Caco-2 (cell line): Measurements from ENCODE around the gene SFMBT1. TPM values are rescaled to one million over a fixed set of nuclear protein-coding genes. Genes with fewer than 3 reads are reported as not detected.

Experiments
- BruUV-seq: library from RNA; stranded (reverse); fragments of 400-500 nt; replicated peaks from 2 replicates; lab custom pipeline; 2021; lab: Mats Ljungman, UMichigan
- CTCF ChIA-PET: fragments of 300-600 bp; sonication (Branson Sonifier 250); formaldehyde crosslinking; loops from one replicate; lab custom pipeline; 2022; ENCODE audit warnings: antibody characterized with exemption; lab: Charles Lee
- POLR2A ChIA-PET: fragments of 300-600 bp; sonication (Branson Sonifier 250); formaldehyde crosslinking; loops from one replicate; lab custom pipeline; 2022; ENCODE audit warnings: antibody characterized with exemption; lab: Charles Lee
- DNase-seq, 2 experiments: peaks; one replicate each; pipeline versions ENCODE4 v3.0.0 to v3.0.0-alpha.2; 2020 to 2022
- H3K27me3 ChIP-seq: replicated peaks from 2 replicates; pipeline ENCODE4 v1.6.0; 2011; ENCODE audit warnings: low read length; ENCODE audit not compliant: control insufficient read depth, insufficient read depth
- H3K36me3 ChIP-seq: 2 replicates; pipeline ENCODE4 v1.5.1; 2011; ENCODE audit warnings: low read length; ENCODE audit not compliant: control insufficient read depth, insufficient read depth
- H3K4me1 ChIP-seq: fragments of 250-450 bp; sonication (Bioruptor Pico); 2 replicates; pipeline ENCODE4 v1.5.1; 2020; ENCODE audit warnings: mild to moderate bottlenecking
- H3K4me3 ChIP-seq: 2 replicates; pipeline ENCODE4 v1.5.1; 2011; ENCODE audit warnings: low read depth, mild to moderate bottlenecking, control low read depth, low read length
- H3K9me3 ChIP-seq: fragments of 250-450 bp; sonication (Bioruptor Pico); 2 replicates; pipeline ENCODE4 v1.5.1; 2020; ENCODE audit warnings: mild to moderate bottlenecking, moderate library complexity
- H3K27ac Mint-ChIP-seq: one replicate; pipeline ENCODE4 v1.8.0; 2022; ENCODE audit warnings: mixed read lengths; ENCODE audit not compliant: unreplicated experiment
- H3K27me3 Mint-ChIP-seq: one replicate; pipeline ENCODE4 v1.8.0; 2022; ENCODE audit warnings: mixed read lengths; ENCODE audit not compliant: insufficient read depth, unreplicated experiment
- H3K36me3 Mint-ChIP-seq: one replicate; pipeline ENCODE4 v1.8.0; 2022; ENCODE audit warnings: mild to moderate bottlenecking, mixed read lengths; ENCODE audit not compliant: insufficient read depth, unreplicated experiment
- H3K4me1 Mint-ChIP-seq: one replicate; pipeline ENCODE4 v1.8.0; 2022; ENCODE audit warnings: low read depth, mixed read lengths; ENCODE audit not compliant: unreplicated experiment
- H3K4me3 Mint-ChIP-seq: one replicate; pipeline ENCODE4 v1.8.0; 2022; ENCODE audit warnings: mild to moderate bottlenecking, moderate library complexity, mixed read lengths; ENCODE audit not compliant: unreplicated experiment
- H3K9me3 Mint-ChIP-seq: one replicate; pipeline ENCODE4 v1.8.0; 2022; ENCODE audit warnings: mixed read lengths; ENCODE audit not compliant: unreplicated experiment
- intact Hi-C: fragments of 100-400 bp; cut with micrococcal nuclease; formaldehyde crosslinking; loops from one replicate; pipeline ENCODE4 v1.10.0; 2022; ENCODE audit not compliant: unreplicated experiment
- total RNA-seq: library from RNA; stranded (reverse); gene quantifications from 2 replicates; pipeline ENCODE4 v1.2.3, GENCODE V29; 2022
- TF ChIP-seq, protein P1 (sequence below), 2 experiments: fragments of 200-600 bp in 1 of 2; IDR thresholded peaks; 1 replicate in 1 of 2; 2 replicates in 1 of 2; pipeline versions ENCODE4 v1.5.1 to v1.8.0; 2011 to 2022; ENCODE audit warnings: antibody characterized with exemption in 1 of 2, control low read depth in 1 of 2, inconsistent platforms in 1 of 2, low read depth in 1 of 2, low read length in 1 of 2, mild to moderate bottlenecking in 1 of 2, moderate library complexity in 1 of 2; ENCODE audit not compliant: insufficient read depth in 1 of 2, severe bottlenecking in 1 of 2, unreplicated experiment in 1 of 2

Gene SFMBT1
- total RNA-seq, 1 experiment from 2014 or later: 45.3 TPM

DNA sequence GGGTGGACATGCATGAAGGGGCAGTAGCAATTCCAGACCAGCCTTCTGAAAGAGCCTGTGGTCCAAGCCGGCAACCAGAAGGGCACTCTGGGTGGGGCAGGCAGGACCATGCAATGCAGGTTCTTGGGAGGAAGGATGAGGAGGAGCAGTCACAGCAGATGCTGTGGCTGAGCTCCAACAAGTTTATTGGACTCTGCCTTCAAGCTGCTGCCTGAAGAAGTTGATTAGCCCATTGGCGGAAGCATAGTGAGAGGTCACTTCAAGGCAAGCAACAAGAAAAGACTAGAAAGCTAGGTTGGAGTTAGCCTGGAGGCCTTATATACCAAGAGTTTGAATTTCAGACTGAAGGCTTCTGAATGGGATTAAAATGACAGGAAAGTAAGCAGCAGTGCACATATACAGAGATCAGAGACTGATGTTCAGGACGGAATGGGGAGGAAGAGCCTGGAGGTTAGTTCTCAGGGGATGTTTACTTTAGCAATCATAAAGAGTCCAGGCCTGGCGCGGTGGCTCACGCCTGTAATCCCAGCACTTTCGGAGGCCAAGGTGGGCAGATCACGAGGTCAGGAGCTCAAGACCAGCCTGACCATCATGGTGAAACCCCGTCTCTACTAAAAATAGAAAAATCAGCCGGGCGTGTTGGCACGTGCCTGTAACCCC is 39.9 kb downstream of the SFMBT1 start:
- H3K27ac Mint-ChIP-seq: no peak overlapping the region
- H3K36me3 ChIP-seq: no peaks in the 10 kb centered on the region
- intact Hi-C loops: loop anchor here (5.0 kb wide), 1 partner anchor 36 kb away; no protein-coding TSS in a partner anchor
- H3K27me3 Mint-ChIP-seq: no peaks in the 10 kb centered on the region
- ChIA-PET POLR2A (interaction anchor here (0.6 kb wide), 1 partner anchor 35 kb away, joined by 6 read pairs; no protein-coding TSS in a partner anchor), CTCF (no interaction called here)
- H3K4me3 Mint-ChIP-seq: no peak overlapping the region
- TF ChIP-seq, protein P1, sequence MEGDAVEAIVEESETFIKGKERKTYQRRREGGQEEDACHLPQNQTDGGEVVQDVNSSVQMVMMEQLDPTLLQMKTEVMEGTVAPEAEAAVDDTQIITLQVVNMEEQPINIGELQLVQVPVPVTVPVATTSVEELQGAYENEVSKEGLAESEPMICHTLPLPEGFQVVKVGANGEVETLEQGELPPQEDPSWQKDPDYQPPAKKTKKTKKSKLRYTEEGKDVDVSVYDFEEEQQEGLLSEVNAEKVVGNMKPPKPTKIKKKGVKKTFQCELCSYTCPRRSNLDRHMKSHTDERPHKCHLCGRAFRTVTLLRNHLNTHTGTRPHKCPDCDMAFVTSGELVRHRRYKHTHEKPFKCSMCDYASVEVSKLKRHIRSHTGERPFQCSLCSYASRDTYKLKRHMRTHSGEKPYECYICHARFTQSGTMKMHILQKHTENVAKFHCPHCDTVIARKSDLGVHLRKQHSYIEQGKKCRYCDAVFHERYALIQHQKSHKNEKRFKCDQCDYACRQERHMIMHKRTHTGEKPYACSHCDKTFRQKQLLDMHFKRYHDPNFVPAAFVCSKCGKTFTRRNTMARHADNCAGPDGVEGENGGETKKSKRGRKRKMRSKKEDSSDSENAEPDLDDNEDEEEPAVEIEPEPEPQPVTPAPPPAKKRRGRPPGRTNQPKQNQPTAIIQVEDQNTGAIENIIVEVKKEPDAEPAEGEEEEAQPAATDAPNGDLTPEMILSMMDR (IDR thresholded peaks at IDR 0.05; ENCODE audit: insufficient read depth in 1 of 2, low read depth in 1 of 2, low read length in 1 of 2, severe bottlenecking in 1 of 2, unreplicated experiment in 1 of 2): no peak
- peaks cover 13% of the 10 kb centered on the region; the same call in 1 of the 2 replicates for H3K4me1 ChIP-seq
- H3K4me3 ChIP-seq: no peak overlapping the region
- H3K9me3 Mint-ChIP-seq: no peaks in the 10 kb centered on the region
- no TSS peak for BruUV-seq
- H3K9me3 ChIP-seq: no peaks in the 10 kb centered on the region
- no peak for DNase-seq
- H3K27me3 ChIP-seq: no peaks in the 10 kb centered on the region
- peaks cover 11% of the 10 kb centered on the region for H3K36me3 Mint-ChIP-seq
- H3K4me1 Mint-ChIP-seq: peaks cover 19% of the 10 kb centered on the region

DNA sequence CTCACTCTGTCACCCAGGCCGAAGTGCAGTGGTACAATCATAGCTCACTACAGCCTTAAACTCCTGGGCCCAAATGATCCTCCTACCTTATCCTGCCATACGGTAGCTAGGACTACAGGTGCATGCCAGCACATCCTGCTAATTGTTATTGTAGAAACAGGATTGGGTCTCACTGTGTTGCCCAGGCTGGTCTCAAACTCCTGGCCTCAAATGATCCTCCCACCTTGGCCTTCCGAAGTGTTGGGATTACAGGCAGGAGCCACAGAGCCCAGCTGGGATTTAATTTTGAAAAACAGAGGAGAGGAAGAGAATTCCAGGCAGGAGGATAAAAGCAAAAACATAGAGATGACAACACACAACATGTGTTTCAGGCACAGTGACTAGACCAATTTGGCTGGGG is 40.5 kb downstream of the SFMBT1 start:
- Mint-ChIP-seq H3K4me1 (peaks cover 17% of the 10 kb centered on the region), H3K9me3 (no peaks in the 10 kb centered on the region), H3K27me3 (no peaks in the 10 kb centered on the region), H3K36me3 (peaks cover 11% of the 10 kb centered on the region), H3K27ac (no peak overlapping the region), H3K4me3 (no peak overlapping the region)
- Histone ChIP-seq H3K27me3 (no peaks in the 10 kb centered on the region), H3K9me3 (no peaks in the 10 kb centered on the region), H3K4me1 (peaks cover 13% of the 10 kb centered on the region; the same call in 1 of the 2 replicates), H3K36me3 (no peaks in the 10 kb centered on the region), H3K4me3 (no peak overlapping the region)
- POLR2A ChIA-PET: no interaction called here
- intact Hi-C loops: loop anchor here (5.0 kb wide), 1 partner anchor 37 kb away; no protein-coding TSS in a partner anchor
- TF ChIP-seq, protein P1 (IDR thresholded peaks at IDR 0.05; ENCODE audit: insufficient read depth in 1 of 2, low read depth in 1 of 2, low read length in 1 of 2, severe bottlenecking in 1 of 2, unreplicated experiment in 1 of 2): no peak
- CTCF ChIA-PET: no interaction called here
- DNase-seq: no peak
- no TSS peak for BruUV-seq

DNA sequence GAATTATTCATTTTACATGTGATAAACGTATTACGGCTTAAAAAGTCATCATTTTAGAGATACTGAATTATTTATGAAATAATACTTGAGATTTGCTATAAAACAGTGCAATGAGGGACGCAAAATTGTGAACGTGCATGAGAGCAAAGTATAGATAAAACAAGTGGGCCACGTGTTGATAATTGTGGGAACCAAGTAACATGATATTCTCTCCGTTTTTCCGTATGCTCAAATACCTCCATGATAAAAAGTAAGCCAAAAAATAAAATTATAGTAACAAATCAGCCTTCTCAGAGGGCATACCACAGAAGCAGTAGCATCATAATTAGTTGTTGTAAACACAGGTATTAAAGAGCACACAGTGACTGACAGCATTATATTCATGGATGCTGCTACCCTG is 42.6 kb downstream of the SFMBT1 start:
- H3K9me3 ChIP-seq: no peaks in the 10 kb centered on the region
- ChIA-PET POLR2A (no interaction called here), CTCF (no interaction called here)
- no peak overlapping the region for H3K4me3 ChIP-seq
- TF ChIP-seq, protein P1 (IDR thresholded peaks at IDR 0.05; ENCODE audit: insufficient read depth in 1 of 2, low read depth in 1 of 2, low read length in 1 of 2, severe bottlenecking in 1 of 2, unreplicated experiment in 1 of 2): no peak
- no peak for DNase-seq
- peaks cover 23% of the 10 kb centered on the region for H3K36me3 Mint-ChIP-seq
- no peaks in the 10 kb centered on the region for H3K27me3 Mint-ChIP-seq
- H3K9me3 Mint-ChIP-seq: no peaks in the 10 kb centered on the region
- H3K36me3 ChIP-seq: no peaks in the 10 kb centered on the region; the same call in 1 of the 2 replicates
- H3K27ac Mint-ChIP-seq: no peak overlapping the region
- H3K4me1 Mint-ChIP-seq: peaks cover 11% of the 10 kb centered on the region
- H3K27me3 ChIP-seq: no peaks in the 10 kb centered on the region
- no TSS peak for BruUV-seq
- peaks cover 16% of the 10 kb centered on the region; the same call in 1 of the 2 replicates for H3K4me1 ChIP-seq
- intact Hi-C loops: no loop called here
- no peak overlapping the region for H3K4me3 Mint-ChIP-seq
